Stimulated activated CD4-positive, alpha-beta T cell treated with anti-CD3 and anti-CD28 coated beads, TNF-alpha, amount 100 ng/mL, for 4 hours (primary cell): ENCODE results near the gene COL26A1.
A peak's percentile ranks its signal among the peaks of the same experiment; 100 is the strongest.
"Not testable (repeated sequence)": the region's sequence is repeated elsewhere in the genome, so short reads cannot be mapped to it uniquely, and the experiment has no call there.

Experiments used
- DNase-seq, 3 experiments: peaks; one replicate each; pipeline ENCODE4 v3.0.0-alpha.2; 2020; ENCODE audit warnings: low read depth in 3 of 3

COL26A1 gene

GRCh38 chr7:101597941-101598340 is 235.3 kb downstream of the COL26A1 start:
- no peak for DNase-seq

- no peak for DNase-seq
These were observed 235.8 kb downstream of the COL26A1 start for GRCh38 chr7:101598422-101598985.

- DNase-seq = no peak
These were observed 236.5 kb downstream of the COL26A1 start for GRCh38 chr7:101598986-101599771.

DNA sequence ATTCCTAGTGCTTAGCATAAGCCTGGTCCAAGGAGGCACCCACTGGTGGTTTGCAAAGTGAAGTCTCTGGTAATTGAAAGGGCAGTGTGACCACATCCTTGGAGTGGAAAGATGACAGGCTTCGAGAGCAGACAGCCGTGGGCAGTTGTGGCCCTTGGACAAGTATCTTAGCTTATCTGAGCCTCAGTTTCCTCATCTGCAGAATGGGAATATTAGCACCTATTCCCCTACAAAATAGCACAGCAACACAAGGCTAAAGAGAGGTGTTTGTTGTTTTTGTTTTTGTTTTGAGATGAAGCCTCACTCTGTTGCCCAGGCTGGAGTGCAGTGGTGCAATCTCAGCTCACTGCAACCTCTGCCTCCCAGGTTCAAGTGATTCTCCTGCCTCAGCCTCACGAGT is 237.1 kb downstream of the COL26A1 start:
- DNase-seq = no peak

DNA sequence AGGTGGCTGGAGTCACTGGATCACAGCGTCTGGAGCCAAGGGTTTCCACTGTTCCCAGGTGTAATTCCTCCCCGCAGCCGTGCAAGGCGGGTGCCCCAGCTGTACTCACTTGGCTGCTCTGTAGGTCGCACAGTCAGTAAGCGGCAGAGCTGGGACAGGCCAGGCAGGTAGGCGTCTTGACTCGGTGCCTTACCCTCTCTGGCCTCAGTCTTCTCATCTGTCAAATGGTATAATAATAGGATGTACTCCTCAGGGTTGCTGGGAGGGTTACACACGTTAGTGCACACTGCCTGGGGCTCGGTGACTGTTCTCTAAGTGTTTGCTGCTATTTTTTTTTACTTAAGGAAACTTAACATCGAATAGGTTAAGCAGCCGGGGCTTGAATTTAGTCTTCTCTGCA is 239.4 kb downstream of the COL26A1 start:
- DNase-seq = no peak

GRCh38 chr7:101602484-101603241 is 240.0 kb downstream of the COL26A1 start:
- peak; percentile 26 to 51 (median 26) for DNase-seq

DNA sequence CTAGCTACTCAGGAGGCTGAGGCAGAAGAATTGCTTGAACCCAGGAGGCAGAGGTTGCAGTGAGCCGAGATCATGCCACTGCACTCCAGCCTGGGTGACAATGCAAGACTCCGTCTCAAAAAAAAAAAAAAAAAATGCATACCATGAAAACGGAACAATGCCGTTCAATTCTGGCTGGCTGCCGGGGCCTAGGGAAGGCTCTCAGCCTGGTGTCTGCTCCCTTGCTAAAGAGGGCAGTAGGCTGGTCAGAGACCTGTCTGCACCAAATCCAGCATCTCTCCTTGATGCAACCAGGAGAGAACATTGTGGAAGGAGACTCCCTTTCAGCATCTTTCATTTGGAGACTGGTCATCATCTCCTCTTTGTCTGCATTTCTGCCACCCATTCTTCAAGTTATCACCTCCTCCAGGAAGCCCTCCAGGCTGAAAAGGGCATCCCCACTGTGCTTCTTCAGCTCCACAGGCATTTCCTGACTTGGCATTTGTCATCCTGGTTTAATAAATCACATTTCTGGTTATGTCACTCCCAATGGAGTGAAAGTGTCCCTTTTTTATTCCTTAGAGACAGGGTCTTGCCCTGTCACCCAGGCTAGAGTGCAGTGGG is 241.8 kb downstream of the COL26A1 start:
- DNase-seq = no peak

DNA sequence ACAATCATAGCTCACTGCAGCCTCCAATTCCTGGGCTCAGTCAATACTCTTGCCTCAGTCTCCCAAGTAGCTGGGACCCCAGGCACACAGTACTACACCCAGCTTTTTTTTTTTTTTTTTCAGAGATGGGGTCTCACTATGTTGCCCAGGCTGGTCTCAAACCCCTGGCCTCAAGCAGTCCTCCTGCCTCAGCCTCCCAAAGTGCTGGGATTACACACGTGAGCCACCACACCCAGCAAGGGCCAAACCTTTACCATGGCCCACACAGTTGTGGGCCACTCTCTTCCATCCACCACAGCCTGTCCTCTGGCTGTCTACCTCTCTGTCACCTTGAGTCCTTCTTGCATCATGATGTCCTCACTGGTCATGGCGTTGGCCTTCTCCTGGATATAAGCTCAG is 242.3 kb downstream of the COL26A1 start:
- not testable (repeated sequence) for DNase-seq

DNA sequence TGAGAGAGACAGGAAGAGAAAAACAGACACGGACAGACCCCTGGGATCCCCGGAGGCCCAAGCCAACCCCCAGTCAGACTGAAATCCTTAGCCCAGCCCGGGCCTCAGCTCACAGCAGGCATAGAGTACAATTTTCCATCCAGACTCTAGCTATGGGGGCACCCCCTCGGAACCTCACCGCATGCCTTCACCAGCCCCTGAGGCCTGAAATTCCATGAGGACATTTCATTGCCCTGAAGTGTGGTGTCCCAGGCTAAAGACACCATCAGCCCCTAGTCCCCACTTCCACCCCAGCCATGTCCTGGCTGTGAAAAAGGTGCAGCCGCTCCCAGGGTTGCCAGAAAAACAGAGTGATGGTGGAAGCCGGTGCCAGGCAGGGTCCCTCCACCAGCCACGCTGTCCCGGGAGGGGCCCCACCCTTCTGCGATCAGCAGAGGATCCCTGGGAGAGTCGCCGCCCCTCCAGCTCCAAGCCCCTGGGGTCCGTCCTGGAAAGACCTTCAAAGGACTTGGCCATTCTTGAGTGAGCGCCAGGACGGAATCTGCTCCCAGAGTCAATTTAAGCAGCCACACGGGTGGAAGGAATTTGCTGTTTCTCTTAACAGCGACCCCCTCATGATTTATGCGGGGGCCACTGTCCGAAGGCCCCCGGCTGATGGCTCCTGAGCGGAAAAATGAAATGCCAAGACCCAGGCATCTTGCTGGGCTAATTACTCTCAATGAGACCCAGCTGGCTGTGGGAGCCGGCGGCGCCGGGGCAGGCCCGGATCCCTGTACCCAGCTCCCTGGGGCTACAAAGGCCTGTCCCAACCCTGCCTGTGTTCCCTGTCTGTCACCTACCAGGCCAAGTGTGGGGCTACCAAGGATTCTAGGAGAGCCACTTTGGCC is 243.2 kb downstream of the COL26A1 start:
- DNase-seq = no peak

DNA sequence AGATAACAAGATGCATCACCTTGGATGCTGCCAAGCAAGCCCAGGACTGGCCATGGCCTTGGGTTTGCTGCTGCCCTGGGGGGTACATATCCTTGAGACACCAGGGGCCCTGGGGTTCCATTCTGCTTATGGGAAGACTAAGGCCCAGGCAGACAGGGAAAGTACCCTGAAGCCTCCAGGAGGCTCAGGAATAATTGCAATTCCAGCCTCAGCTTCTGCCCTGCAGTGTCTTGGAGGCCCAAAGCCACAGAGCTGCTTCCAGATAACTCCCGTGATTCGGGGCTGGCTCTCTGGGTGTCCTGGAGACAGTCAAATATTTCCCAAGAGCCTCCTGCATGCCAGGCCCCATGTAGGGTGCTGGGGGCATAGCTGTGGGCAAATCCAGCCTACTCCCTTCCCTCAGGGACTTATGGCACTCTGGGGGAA is 243.8 kb downstream of the COL26A1 start:
- DNase-seq = no peak
